ENCODE data around the gene B3GNT4. TPM values are rescaled to one million over a fixed set of nuclear protein-coding genes. Genes with fewer than 3 reads are reported as not detected.

The B3GNT4 gene
- total and polyA plus RNA-seq, 2 of the 13 experiments (the other 11 are each of a cell fraction or from before 2014, with no cell fraction given), result 0.04 to 0.21 TPM

GRCh38 chr12:122238861-122239260 is 35.4 kb downstream of the B3GNT4 start:
- Histone ChIP-seq H3K79me2 (ENCODE audit: insufficient read depth, low read length) (no peaks in the 10 kb centered on the region), H4K20me1 (ENCODE audit: insufficient read depth, low read length) (no peaks in the 10 kb centered on the region), H3K27me3 (ENCODE audit: control insufficient read depth in 1 of 2, insufficient read depth in 2 of 2, low read length in 2 of 2) (no peaks in the 10 kb centered on the region), H3K9ac (ENCODE audit: insufficient read depth, low read depth, low read length) (no peak overlapping the region), H3K4me3 (replicated peaks in 1 of 3; ENCODE audit: insufficient read depth in 1 of 3, low read depth in 2 of 3, low read length in 3 of 3) (no peak overlapping the region), H3K36me3 (replicated peaks in 1 of 2; ENCODE audit: control insufficient read depth in 1 of 2, insufficient read depth in 2 of 2, low read length in 2 of 2) (peaks cover 6 to 39% of the 10 kb centered on the region in 2 experiments), H3K4me2 (ENCODE audit: low read depth, low read length) (no peak overlapping the region), H3K9me3 (ENCODE audit: low read length) (no peaks in the 10 kb centered on the region), H3K27ac (ENCODE audit: extremely low read length, insufficient read depth, low read length) (no peak overlapping the region), H2AFZ (ENCODE audit: low read length) (no peak overlapping the region), H3K4me1 (ENCODE audit: insufficient read depth, low read length) (no peaks in the 10 kb centered on the region)
- ChIA-PET POLR2A (no interaction called here), CTCF (ENCODE audit: low intra/inter-chr PET ratio, low total read pairs) (no interaction called here)
- FAIRE-seq (no peak), ATAC-seq (no peak), DNase-seq (ENCODE audit: low spot score) (no peak)
- BruUV-seq (replicated peaks), result no TSS peak
- no peak for TF ChIP-seq REL (CRISPR knock-in tag; conservative IDR thresholded peaks at IDR 0.05)
- TF ChIP-seq FUBP1 (CRISPR knock-in tag; IDR thresholded peaks at IDR 0.05; ENCODE audit: borderline replicate concordance), result no peak
- no peak for TF ChIP-seq ZNF44 (CRISPR knock-in tag; IDR thresholded peaks at IDR 0.05)
- TF ChIP-seq ZBTB7B (CRISPR knock-in tag; IDR thresholded peaks at IDR 0.05), result no peak
- TF ChIP-seq ZNF253 (CRISPR knock-in tag; IDR thresholded peaks at IDR 0.05; ENCODE audit: borderline replicate concordance), result no peak
- TF ChIP-seq HOXD1 (CRISPR knock-in tag; IDR thresholded peaks at IDR 0.05), result no peak
- no peak for TF ChIP-seq MTF1 (CRISPR knock-in tag; IDR thresholded peaks at IDR 0.05)
- TF ChIP-seq MYC (CRISPR knock-in tag; IDR thresholded peaks at IDR 0.05; ENCODE audit: borderline replicate concordance), result no peak
- no peak for TF ChIP-seq U2AF1 (optimal IDR thresholded peaks at IDR 0.05; ENCODE audit: low read depth, low read length)
- no peak for TF ChIP-seq ZNF17 (CRISPR knock-in tag; IDR thresholded peaks at IDR 0.05)
- no peak for TF ChIP-seq JARID2 (CRISPR knock-in tag; IDR thresholded peaks at IDR 0.05; ENCODE audit: insufficient replicate concordance)
- no peak for TF ChIP-seq ZMYM3 (CRISPR knock-in tag; IDR thresholded peaks at IDR 0.05)
- intact Hi-C loops (cut with micrococcal nuclease; ENCODE audit: unreplicated experiment) (no loop called here), in situ Hi-C loops (cut with HindIII; ENCODE audit: extremely low pct_ligation_motif_present, low pct_unique_long_range_greater_than_20kb) (no loop called here)
- WGBS (ENCODE audit: low lambda C conversion rate), result 95% methylated on average over 5 of the region's 5 CpGs

Measured in HepG2 (cell line).